ENCODE data around the gene C3orf22.

GRCh38 chr3:126514161-126514560 lies 44.6 kb downstream of the C3orf22 start:
- no peak for TF ChIP-seq CTCF (IDR thresholded peaks at IDR 0.05)
- no peak for TF ChIP-seq EP300 (IDR thresholded peaks at IDR 0.05)

All from ovary (tissue), 3 donors.